Hepatocyte (in vitro differentiated cells): ENCODE results near the gene RAB22A. TPM values are rescaled to one million over a fixed set of nuclear protein-coding genes. Genes with fewer than 3 reads are reported as not detected.

Source experiments
- DNase-seq: peaks from one replicate; pipeline ENCODE4 v3.0.0-alpha.2; 2016; ENCODE audit warnings: low spot score
- H2AFZ ChIP-seq: fragments of 200-600 bp; sonication (generic); 2 replicates; pipeline ENCODE4 v1.6.0; 2016; ENCODE audit warnings: antibody characterized with exemption, mild to moderate bottlenecking
- H3K27ac ChIP-seq: fragments of 200-600 bp; sonication (generic); 2 replicates; pipeline ENCODE4 v1.5.1; 2016; ENCODE audit warnings: mild to moderate bottlenecking
- H3K27me3 ChIP-seq: fragments of 200-600 bp; sonication (generic); 2 replicates; pipeline ENCODE4 v1.6.1; 2016
- H3K36me3 ChIP-seq: fragments of 200-600 bp; sonication (generic); replicated peaks from 2 replicates; pipeline ENCODE4 v1.5.1; 2016; ENCODE audit warnings: low read depth; ENCODE audit not compliant: insufficient read depth
- H3K4me1 ChIP-seq: fragments of 200-600 bp; sonication (generic); 2 replicates; pipeline ENCODE4 v1.5.1; 2016; ENCODE audit warnings: mild to moderate bottlenecking, moderate library complexity; ENCODE audit not compliant: insufficient read depth
- H3K4me2 ChIP-seq: fragments of 200-600 bp; sonication (generic); 2 replicates; pipeline ENCODE4 v1.6.0; 2016
- H3K4me3 ChIP-seq: fragments of 200-600 bp; sonication (generic); 2 replicates; pipeline ENCODE4 v1.5.1; 2016; ENCODE audit warnings: mild to moderate bottlenecking
- H3K79me2 ChIP-seq: fragments of 200-600 bp; sonication (generic); 2 replicates; pipeline ENCODE4 v1.6.0; 2017; ENCODE audit warnings: mild to moderate bottlenecking
- H3K9me2 ChIP-seq: fragments of 200-600 bp; sonication (generic); replicated peaks from 2 replicates; pipeline ENCODE4 v1.6.0; 2017; ENCODE audit warnings: mild to moderate bottlenecking; ENCODE audit not compliant: insufficient read depth
- H3K9me3 ChIP-seq: fragments of 200-600 bp; sonication (generic); 2 replicates; pipeline ENCODE4 v1.5.1; 2016; ENCODE audit warnings: low read depth, mild to moderate bottlenecking
- H4K20me1 ChIP-seq: fragments of 200-600 bp; sonication (generic); 2 replicates; pipeline ENCODE4 v1.6.0; 2016; ENCODE audit warnings: mild to moderate bottlenecking; ENCODE audit not compliant: insufficient read depth, poor library complexity, severe bottlenecking
- EZH2 ChIP-seq: fragments of 200-600 bp; sonication (generic); IDR thresholded peaks from 2 replicates; pipeline ENCODE4 v1.6.1; 2016; ENCODE audit warnings: antibody characterized with exemption, mild to moderate bottlenecking, borderline replicate concordance
- EZH2phosphoT487 ChIP-seq: fragments of 200-600 bp; sonication (generic); IDR thresholded peaks from one replicate; pipeline ENCODE4 v1.6.1; 2018; ENCODE audit warnings: antibody characterized with exemption, mild to moderate bottlenecking, low read depth, moderate library complexity; ENCODE audit not compliant: unreplicated experiment, severe bottlenecking
- WGBS: methylation state at CpG from one replicate; pipeline ENCODE4 v1.1.6; 2016; ENCODE audit warnings: low lambda C conversion rate; ENCODE audit errors: missing lambda C conversion rate; 5-methylcytosine and 5-hydroxymethylcytosine counted together
- polyA plus RNA-seq: library from polyadenylated mRNA; unstranded; fragments of >200 nt; fragmentation: Nextera tagmentation; extraction: Ambion mirVana; gene quantifications from 2 replicates; pipeline ENCODE4 v1.2.1, GENCODE V29; 2016
- total RNA-seq: library from RNA; depleted of rRNA; stranded (reverse); fragments of >200 nt; gene quantifications from 2 replicates; pipeline ENCODE4 v1.2.3, GENCODE V29; 2014
- TF ChIP-seq, protein P1 (sequence below): fragments of 200-600 bp; sonication (generic); IDR thresholded peaks from 2 replicates; pipeline ENCODE4 v1.5.1; 2016; ENCODE audit warnings: antibody characterized with exemption, mild to moderate bottlenecking; ENCODE audit not compliant: poor library complexity

RAB22A gene
- total and polyA plus RNA-seq, 2 experiments from 2014 or later: 18.4 to 26.9 TPM

- DNase-seq: peak; percentile 26
- no peaks in the 10 kb centered on the region for H3K27me3 ChIP-seq
- no peaks in the 10 kb centered on the region for H3K9me2 ChIP-seq
- H2AFZ ChIP-seq: no peak overlapping the region
- no peak overlapping the region for H3K4me2 ChIP-seq
- TF ChIP-seq, protein P1, sequence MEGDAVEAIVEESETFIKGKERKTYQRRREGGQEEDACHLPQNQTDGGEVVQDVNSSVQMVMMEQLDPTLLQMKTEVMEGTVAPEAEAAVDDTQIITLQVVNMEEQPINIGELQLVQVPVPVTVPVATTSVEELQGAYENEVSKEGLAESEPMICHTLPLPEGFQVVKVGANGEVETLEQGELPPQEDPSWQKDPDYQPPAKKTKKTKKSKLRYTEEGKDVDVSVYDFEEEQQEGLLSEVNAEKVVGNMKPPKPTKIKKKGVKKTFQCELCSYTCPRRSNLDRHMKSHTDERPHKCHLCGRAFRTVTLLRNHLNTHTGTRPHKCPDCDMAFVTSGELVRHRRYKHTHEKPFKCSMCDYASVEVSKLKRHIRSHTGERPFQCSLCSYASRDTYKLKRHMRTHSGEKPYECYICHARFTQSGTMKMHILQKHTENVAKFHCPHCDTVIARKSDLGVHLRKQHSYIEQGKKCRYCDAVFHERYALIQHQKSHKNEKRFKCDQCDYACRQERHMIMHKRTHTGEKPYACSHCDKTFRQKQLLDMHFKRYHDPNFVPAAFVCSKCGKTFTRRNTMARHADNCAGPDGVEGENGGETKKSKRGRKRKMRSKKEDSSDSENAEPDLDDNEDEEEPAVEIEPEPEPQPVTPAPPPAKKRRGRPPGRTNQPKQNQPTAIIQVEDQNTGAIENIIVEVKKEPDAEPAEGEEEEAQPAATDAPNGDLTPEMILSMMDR: no peak
- TF ChIP-seq EZH2phosphoT487 (no peak), EZH2 (no peak)
- H3K27ac ChIP-seq: no peak overlapping the region
- H3K4me3 ChIP-seq: no peak overlapping the region
- 73% methylated on average over 6 of the region's 6 CpGs for WGBS
- no peaks in the 10 kb centered on the region for H3K4me1 ChIP-seq
- no peaks in the 10 kb centered on the region for H4K20me1 ChIP-seq
- no peaks in the 10 kb centered on the region for H3K79me2 ChIP-seq
- H3K36me3 ChIP-seq: no peaks in the 10 kb centered on the region
- no peaks in the 10 kb centered on the region for H3K9me3 ChIP-seq
Measured at GRCh38 chr20:58264271-58264670, 45.2 kb upstream of the RAB22A start.

DNA sequence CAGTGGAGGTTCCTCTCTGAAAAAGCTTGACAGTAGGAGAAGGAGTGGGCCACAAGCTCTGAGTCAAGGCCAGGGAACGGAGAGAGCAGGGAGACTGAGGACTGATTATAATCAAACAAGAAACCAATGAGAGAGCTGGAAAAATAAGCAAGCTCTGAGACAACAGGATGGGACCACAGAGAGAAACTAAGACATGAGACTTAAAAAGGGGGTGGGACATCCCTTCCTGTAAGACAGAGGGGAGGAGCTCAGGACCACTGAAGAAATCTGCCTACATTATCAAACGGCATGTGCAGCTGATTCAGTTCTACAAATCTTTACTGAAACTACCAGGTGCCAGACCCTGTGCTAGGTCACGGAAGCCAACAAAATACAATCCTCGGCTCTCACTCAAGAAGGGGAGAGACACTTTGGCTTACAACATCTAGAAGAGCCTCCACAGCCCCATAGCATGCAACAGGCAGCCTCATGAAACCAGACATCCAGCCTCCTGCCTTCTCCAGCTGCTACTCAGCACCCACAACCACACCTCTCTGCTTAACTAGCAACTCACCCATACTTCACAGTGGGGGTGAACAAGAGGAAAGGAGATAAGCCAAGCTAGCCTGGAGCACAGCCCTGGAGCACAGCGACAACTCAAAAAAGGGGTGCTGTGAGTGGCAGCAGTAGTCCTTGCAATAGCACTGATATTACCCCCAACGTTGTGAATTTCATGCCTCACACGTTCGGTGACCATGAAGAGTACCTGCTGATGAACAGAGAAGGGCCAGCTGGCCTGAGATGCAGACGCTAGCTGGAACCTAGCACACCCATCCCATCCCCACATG, 41.9 kb upstream of the RAB22A start:
- H4K20me1 ChIP-seq: no peaks in the 10 kb centered on the region
- 82% methylated on average over 9 of the region's 9 CpGs for WGBS
- H3K9me3 ChIP-seq: no peaks in the 10 kb centered on the region
- no peak overlapping the region for H2AFZ ChIP-seq
- H3K36me3 ChIP-seq: no peaks in the 10 kb centered on the region
- no peak for DNase-seq
- no peak overlapping the region for H3K4me2 ChIP-seq
- TF ChIP-seq, protein P1: no peak
- no peak for TF ChIP-seq EZH2
- no peak for TF ChIP-seq EZH2phosphoT487
- no peaks in the 10 kb centered on the region for H3K27me3 ChIP-seq
- H3K4me1 ChIP-seq: no peaks in the 10 kb centered on the region
- no peak overlapping the region for H3K4me3 ChIP-seq
- H3K79me2 ChIP-seq: no peaks in the 10 kb centered on the region
- H3K9me2 ChIP-seq: no peaks in the 10 kb centered on the region
- H3K27ac ChIP-seq: no peak overlapping the region

GRCh38 chr20:58268421-58268821, 41.1 kb upstream of the RAB22A start:
- Histone ChIP-seq H4K20me1 (no peaks in the 10 kb centered on the region), H3K27ac (no peak overlapping the region), H3K36me3 (no peaks in the 10 kb centered on the region), H3K4me2 (no peak overlapping the region), H3K4me3 (no peak overlapping the region), H3K27me3 (no peaks in the 10 kb centered on the region), H3K4me1 (no peaks in the 10 kb centered on the region), H3K9me2 (no peaks in the 10 kb centered on the region), H3K79me2 (peaks cover 3% of the 10 kb centered on the region), H2AFZ (no peak overlapping the region), H3K9me3 (no peaks in the 10 kb centered on the region)
- TF ChIP-seq, protein P1: no peak
- TF ChIP-seq EZH2: no peak
- no peak for TF ChIP-seq EZH2phosphoT487
- WGBS: 86% methylated on average over 7 of the region's 7 CpGs
- no peak for DNase-seq
